CD14-positive monocyte (primary cell): Measurements from ENCODE around the gene ADAMTS15. TPM values are rescaled to one million over a fixed set of nuclear protein-coding genes. Genes with fewer than 3 reads are reported as not detected.
A peak's percentile ranks its signal among the peaks of the same experiment; 100 is the strongest.

Experiments
- DNase-seq, 3 donors: peaks; one replicate each; pipeline ENCODE4 v3.0.0-alpha.2; 2011 to 2022
- H2AFZ ChIP-seq: 2 replicates; pipeline ENCODE4 v1.6.0; 2012; ENCODE audit warnings: mild to moderate bottlenecking, low read depth, low read length, inconsistent platforms; ENCODE audit not compliant: insufficient read depth, poor library complexity, severe bottlenecking
- H3K27ac ChIP-seq, 2 donors: 1 replicate in 1 of 2; 2 replicates in 1 of 2; pipeline ENCODE4 v1.5.1; 2012 to 2013; ENCODE audit warnings: low read length in 2 of 2, control low read depth in 1 of 2, inconsistent platforms in 1 of 2, low read depth in 1 of 2, mild to moderate bottlenecking in 1 of 2
- H3K27me3 ChIP-seq, 2 donors: one replicate each; pipeline versions ENCODE4 v1.6.0 to v1.6.1; 2011 to 2013; ENCODE audit warnings: low read length in 2 of 2; ENCODE audit not compliant: control insufficient read depth in 2 of 2, insufficient read depth in 2 of 2
- H3K36me3 ChIP-seq, 2 donors: replicated peaks in 1 of 2; 1 replicate in 1 of 2; 2 replicates in 1 of 2; pipeline versions ENCODE4 v1.5.1 to v1.6.1; 2012 to 2013; ENCODE audit warnings: low read length in 2 of 2, control low read depth in 1 of 2, inconsistent platforms in 1 of 2, mild to moderate bottlenecking in 1 of 2; ENCODE audit not compliant: insufficient read depth in 2 of 2, control insufficient read depth in 1 of 2
- H3K4me1 ChIP-seq, 2 donors: 1 replicate in 1 of 2; 2 replicates in 1 of 2; pipeline versions ENCODE4 v1.5.1 to v1.6.1; 2012 to 2013; ENCODE audit warnings: low read length in 2 of 2, control low read depth in 1 of 2, inconsistent platforms in 1 of 2, mild to moderate bottlenecking in 1 of 2, moderate library complexity in 1 of 2; ENCODE audit not compliant: insufficient read depth in 2 of 2, control insufficient read depth in 1 of 2
- H3K4me2 ChIP-seq: replicated peaks from 2 replicates; pipeline ENCODE3; 2012; ENCODE audit warnings: low read length, moderate library complexity, mild to moderate bottlenecking; ENCODE audit not compliant: poor library complexity, severe bottlenecking; ENCODE audit errors: extremely low read depth
- H3K4me3 ChIP-seq, 3 experiments: fragments of 200-600 bp in 1 of 3; sonication (generic) in 1 of 3; replicated peaks in 1 of 3; 1 replicate in 2 of 3; 2 replicates in 1 of 3; pipeline ENCODE4 v1.5.1; 2011 to 2013; ENCODE audit warnings: low read length in 3 of 3, mild to moderate bottlenecking in 3 of 3, control low read depth in 2 of 3, low read depth in 2 of 3, inconsistent platforms in 1 of 3, moderate library complexity in 1 of 3
- H3K79me2 ChIP-seq: 2 replicates; pipeline ENCODE4 v1.6.0; 2012; ENCODE audit warnings: mild to moderate bottlenecking, control low read depth, inconsistent platforms, low read length, moderate library complexity; ENCODE audit not compliant: insufficient read depth
- H3K9ac ChIP-seq: 2 replicates; pipeline ENCODE4 v1.6.0; 2017; ENCODE audit warnings: low read length, mild to moderate bottlenecking; ENCODE audit not compliant: insufficient read depth, poor library complexity, severe bottlenecking
- H3K9me3 ChIP-seq, 2 donors: replicated peaks in 1 of 2; 1 replicate in 1 of 2; 2 replicates in 1 of 2; pipeline versions ENCODE4 v1.5.1 to v1.6.1; 2012 to 2013; ENCODE audit warnings: low read length in 2 of 2, control low read depth in 1 of 2; ENCODE audit not compliant: control insufficient read depth in 1 of 2, insufficient read depth in 1 of 2
- H4K20me1 ChIP-seq: 2 replicates; pipeline ENCODE4 v1.6.0; 2012; ENCODE audit warnings: mild to moderate bottlenecking, low read length, control low read depth, moderate library complexity; ENCODE audit not compliant: insufficient read depth
- H3K27ac Mint-ChIP-seq, 7 donors: one replicate each; pipeline ENCODE4 v1.8.0; 2020; ENCODE audit warnings: mild to moderate bottlenecking in 7 of 7, mixed read lengths in 7 of 7, moderate library complexity in 6 of 7, inconsistent platforms in 2 of 7
- H3K27me3 Mint-ChIP-seq, 3 donors: one replicate each; pipeline ENCODE4 v1.8.0; 2021 to 2022; ENCODE audit warnings: low read depth in 3 of 3, mild to moderate bottlenecking in 3 of 3, mixed read lengths in 3 of 3, moderate library complexity in 3 of 3, inconsistent platforms in 1 of 3
- H3K36me3 Mint-ChIP-seq, 2 donors: one replicate each; pipeline ENCODE4 v1.8.0; 2020; ENCODE audit warnings: mixed read lengths in 2 of 2, inconsistent platforms in 1 of 2, mild to moderate bottlenecking in 1 of 2
- H3K4me1 Mint-ChIP-seq: one replicate; pipeline ENCODE4 v1.8.0; 2020; ENCODE audit warnings: mild to moderate bottlenecking, mixed read lengths
- H3K4me3 Mint-ChIP-seq, 2 donors: one replicate each; pipeline ENCODE4 v1.8.0; 2020; ENCODE audit warnings: mild to moderate bottlenecking in 2 of 2, mixed read lengths in 2 of 2, moderate library complexity in 1 of 2
- H3K9me3 Mint-ChIP-seq, 7 donors: one replicate each; pipeline ENCODE4 v1.8.0; 2020 to 2022; ENCODE audit warnings: mixed read lengths in 7 of 7, mild to moderate bottlenecking in 6 of 7, moderate library complexity in 6 of 7, inconsistent platforms in 2 of 7
- WGBS: methylation state at CpG from one replicate; pipeline ENCODE4 v1.1.5; 2013; ENCODE audit warnings: missing lambda C conversion rate; ENCODE audit not compliant: insufficient coverage; 5-methylcytosine and 5-hydroxymethylcytosine counted together
- intact Hi-C, 2 donors: fragments of 100-400 bp; cut with micrococcal nuclease; formaldehyde crosslinking; loops; one replicate each; pipeline versions ENCODE4 v1.15.0 to v1.15.1; 2023
- polyA plus RNA-seq, 3 donors: library from polyadenylated mRNA; depleted of rRNA in 1 of 3; unstranded in 2 of 3; stranded (reverse) in 1 of 3; fragments of 300-500 nt in 2 of 3; fragments of >200 nt in 1 of 3; fragmentation: Illumina TruSeq in 2 of 3; gene quantifications; 1 replicate in 2 of 3; 2 replicates in 1 of 3; pipeline ENCODE4 v1.2.3, GENCODE V29; 2012 to 2021
- TF ChIP-seq, protein P1 (sequence below): fragments of 200-600 bp; IDR thresholded peaks from one replicate; pipeline ENCODE4 v1.8.0; 2022; ENCODE audit warnings: antibody characterized with exemption, mild to moderate bottlenecking

ADAMTS15 gene
- polyA plus RNA-seq, 3 donors = not detected

DNA sequence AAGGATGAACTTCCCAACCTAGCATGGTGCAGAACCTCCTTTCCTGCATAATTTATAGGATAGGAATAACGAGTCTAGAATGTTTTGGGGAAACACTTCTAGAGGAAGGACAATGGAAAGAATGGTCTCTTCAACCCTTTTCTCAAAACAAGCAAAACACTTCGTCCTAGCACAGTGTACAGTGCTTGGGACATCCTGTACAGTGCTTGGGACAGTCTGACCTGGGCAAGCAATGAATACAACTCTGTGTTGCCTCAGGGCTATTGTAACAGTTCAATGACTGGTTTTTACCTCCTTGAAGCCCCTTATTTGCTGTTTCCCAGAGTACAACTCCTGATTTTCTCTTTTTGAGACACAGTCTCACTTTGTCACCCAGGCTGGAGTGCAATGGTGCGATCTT lies 18.5 kb upstream of the ADAMTS15 start:
- TF ChIP-seq, protein P1, sequence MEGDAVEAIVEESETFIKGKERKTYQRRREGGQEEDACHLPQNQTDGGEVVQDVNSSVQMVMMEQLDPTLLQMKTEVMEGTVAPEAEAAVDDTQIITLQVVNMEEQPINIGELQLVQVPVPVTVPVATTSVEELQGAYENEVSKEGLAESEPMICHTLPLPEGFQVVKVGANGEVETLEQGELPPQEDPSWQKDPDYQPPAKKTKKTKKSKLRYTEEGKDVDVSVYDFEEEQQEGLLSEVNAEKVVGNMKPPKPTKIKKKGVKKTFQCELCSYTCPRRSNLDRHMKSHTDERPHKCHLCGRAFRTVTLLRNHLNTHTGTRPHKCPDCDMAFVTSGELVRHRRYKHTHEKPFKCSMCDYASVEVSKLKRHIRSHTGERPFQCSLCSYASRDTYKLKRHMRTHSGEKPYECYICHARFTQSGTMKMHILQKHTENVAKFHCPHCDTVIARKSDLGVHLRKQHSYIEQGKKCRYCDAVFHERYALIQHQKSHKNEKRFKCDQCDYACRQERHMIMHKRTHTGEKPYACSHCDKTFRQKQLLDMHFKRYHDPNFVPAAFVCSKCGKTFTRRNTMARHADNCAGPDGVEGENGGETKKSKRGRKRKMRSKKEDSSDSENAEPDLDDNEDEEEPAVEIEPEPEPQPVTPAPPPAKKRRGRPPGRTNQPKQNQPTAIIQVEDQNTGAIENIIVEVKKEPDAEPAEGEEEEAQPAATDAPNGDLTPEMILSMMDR = no peak
- Histone ChIP-seq H4K20me1 (no peaks in the 10 kb centered on the region), H3K4me2 (no peak overlapping the region), H3K27me3 (peaks cover 39 to 53% of the 10 kb centered on the region in 2 donors), H3K9ac (no peak overlapping the region), H3K27ac (no peak overlapping the region), H3K4me1 (peaks cover 0 to 5% of the 10 kb centered on the region in 2 donors), H3K4me3 (no peak overlapping the region), H2AFZ (no peak overlapping the region), H3K36me3 (no peaks in the 10 kb centered on the region), H3K79me2 (no peaks in the 10 kb centered on the region), H3K9me3 (peaks cover 0 to 20% of the 10 kb centered on the region in 2 donors)
- peaks cover 50 to 67% (median 55%) of the 10 kb centered on the region in 3 donors for H3K27me3 Mint-ChIP-seq
- H3K4me3 Mint-ChIP-seq = peak overlapping the region in 1 of 2 donors; percentile 71
- H3K4me1 Mint-ChIP-seq = peaks cover 5% of the 10 kb centered on the region
- peaks cover 0 to 17% (median 7%) of the 10 kb centered on the region in 7 donors for H3K9me3 Mint-ChIP-seq
- intact Hi-C loops = no loop called here
- 38% methylated on average over 1 of the region's 3 CpGs for WGBS
- H3K27ac Mint-ChIP-seq = no peak overlapping the region
- H3K36me3 Mint-ChIP-seq = peaks cover 0 to 5% of the 10 kb centered on the region in 2 donors
- no peak for DNase-seq

- H3K4me2 ChIP-seq = no peak overlapping the region
- peaks cover 37 to 43% of the 10 kb centered on the region in 2 donors for H3K27me3 ChIP-seq
- peaks cover 42 to 53% (median 44%) of the 10 kb centered on the region in 3 donors for H3K27me3 Mint-ChIP-seq
- peaks cover 0 to 5% of the 10 kb centered on the region in 2 donors for H3K36me3 Mint-ChIP-seq
- peak overlapping the region in 1 of 2 donors; percentile 42 for H3K4me3 Mint-ChIP-seq
- peak; percentile 36 to 67 (median 43) for DNase-seq
- no peaks in the 10 kb centered on the region for H3K36me3 ChIP-seq
- no peak overlapping the region for H3K27ac Mint-ChIP-seq
- intact Hi-C loops = no loop called here
- no peak overlapping the region for H3K4me3 ChIP-seq
- TF ChIP-seq, protein P1 = peak; percentile 59
- H4K20me1 ChIP-seq = no peaks in the 10 kb centered on the region
- H3K9me3 Mint-ChIP-seq = peaks cover 0 to 17% (median 7%) of the 10 kb centered on the region in 7 donors
- no peak overlapping the region for H2AFZ ChIP-seq
- H3K9ac ChIP-seq = no peak overlapping the region
- WGBS = 31% methylated on average over 6 of the region's 10 CpGs
- H3K79me2 ChIP-seq = no peaks in the 10 kb centered on the region
- H3K9me3 ChIP-seq = peaks cover 0 to 20% of the 10 kb centered on the region in 2 donors
- no peak overlapping the region for H3K27ac ChIP-seq
- peaks cover 0 to 5% of the 10 kb centered on the region in 2 donors for H3K4me1 ChIP-seq
- H3K4me1 Mint-ChIP-seq = peaks cover 5% of the 10 kb centered on the region
These were observed 17.1 kb upstream of the ADAMTS15 start for GRCh38 chr11:130431331-130431773.
